MCF 10A (cell line): ENCODE data around the gene ADCK2. TPM values are rescaled to one million over a fixed set of nuclear protein-coding genes. Genes with fewer than 3 reads are reported as not detected.
"Not testable (repeated sequence)": the region's sequence is repeated elsewhere in the genome, so short reads cannot be mapped to it uniquely, and the experiment has no call there.

Experiments used
- BruUV-seq: library from RNA; stranded (reverse); fragments of 400-500 nt; replicated peaks from 2 replicates; lab custom pipeline; 2021; lab: Mats Ljungman, UMichigan
- CTCF ChIA-PET: fragments of 300-600 bp; sonication (Branson Sonifier 250); formaldehyde crosslinking; extraction: SDS; loops from one replicate; lab custom pipeline; 2021; ENCODE audit warnings: antibody characterized with exemption, inconsistent platforms; lab: Yijun Ruan, JAX
- POLR2A ChIA-PET: fragments of 300-600, 350-650 bp; sonication (Branson Sonifier 250); formaldehyde crosslinking; extraction: SDS; loops from one replicate; lab custom pipeline; 2020; ENCODE audit warnings: antibody characterized with exemption, inconsistent platforms; lab: Yijun Ruan, JAX
- DNase-seq: peaks from one replicate; pipeline ENCODE4 v3.0.0-alpha.2; 2018; ENCODE audit not compliant: unreplicated experiment
- H3K27ac Mint-ChIP-seq: one replicate; pipeline ENCODE4 v1.8.0; 2022; ENCODE audit warnings: mild to moderate bottlenecking, low read depth, mixed read lengths; ENCODE audit not compliant: unreplicated experiment
- H3K27me3 Mint-ChIP-seq: one replicate; pipeline ENCODE4 v1.8.0; 2022; ENCODE audit warnings: mixed read lengths; ENCODE audit not compliant: insufficient read depth, unreplicated experiment
- H3K36me3 Mint-ChIP-seq: one replicate; pipeline ENCODE4 v1.8.0; 2022; ENCODE audit warnings: mild to moderate bottlenecking, moderate library complexity, mixed read lengths; ENCODE audit not compliant: insufficient read depth, unreplicated experiment
- H3K4me1 Mint-ChIP-seq: one replicate; pipeline ENCODE4 v1.8.0; 2022; ENCODE audit warnings: mixed read lengths; ENCODE audit not compliant: insufficient read depth, unreplicated experiment
- H3K4me3 Mint-ChIP-seq: one replicate; pipeline ENCODE4 v1.8.0; 2022; ENCODE audit warnings: mild to moderate bottlenecking, moderate library complexity, mixed read lengths; ENCODE audit not compliant: unreplicated experiment
- H3K9me3 Mint-ChIP-seq: one replicate; pipeline ENCODE4 v1.8.0; 2022; ENCODE audit warnings: mixed read lengths; ENCODE audit not compliant: unreplicated experiment
- CTCF ChIP-seq: fragments of 200-600 bp; IDR thresholded peaks from one replicate; pipeline ENCODE4 v1.8.0; 2022; ENCODE audit warnings: antibody characterized with exemption, mild to moderate bottlenecking; ENCODE audit not compliant: unreplicated experiment
- intact Hi-C: fragments of 100-400 bp; cut with micrococcal nuclease; formaldehyde crosslinking; loops from 2 replicates; pipeline ENCODE4 v1.14.1; 2022
- total RNA-seq: library from RNA; stranded (reverse); gene quantifications from 2 replicates; pipeline ENCODE4 v1.2.3, GENCODE V29; 2022

Gene ADCK2
- total RNA-seq, 1 experiment from 2014 or later, result 22.2 TPM

GRCh38 chr7:140707132-140707531 lies 34.4 kb downstream of the ADCK2 start:
- Mint-ChIP-seq H3K9me3 (no peaks in the 10 kb centered on the region), H3K4me1 (no peaks in the 10 kb centered on the region), H3K27ac (no peak overlapping the region), H3K4me3 (no peak overlapping the region), H3K27me3 (no peaks in the 10 kb centered on the region), H3K36me3 (peaks cover 36% of the 10 kb centered on the region)
- POLR2A ChIA-PET, result interaction anchor here (0.6 kb wide), 1 partner anchor 27 kb away, joined by 6 read pairs; no protein-coding TSS in a partner anchor
- CTCF ChIA-PET, result interaction anchor here (1.3 kb wide), 1 partner anchor 104 kb away, joined by 4 read pairs; no protein-coding TSS in a partner anchor
- no peak for TF ChIP-seq CTCF
- intact Hi-C loops, result no loop called here
- no TSS peak for BruUV-seq
- no peak for DNase-seq

GRCh38 chr7:140708764-140709163 lies 36.0 kb downstream of the ADCK2 start:
- intact Hi-C loops, CTCF ChIA-PET, H3K4me1 Mint-ChIP-seq, H3K27me3 Mint-ChIP-seq, H3K4me3 Mint-ChIP-seq, H3K9me3 Mint-ChIP-seq, POLR2A ChIA-PET, BruUV-seq, H3K27ac Mint-ChIP-seq, DNase-seq: not testable (repeated sequence)
- peaks cover 25% of the 10 kb centered on the region for H3K36me3 Mint-ChIP-seq

- H3K27me3 Mint-ChIP-seq, DNase-seq, H3K4me3 Mint-ChIP-seq, H3K9me3 Mint-ChIP-seq, BruUV-seq, H3K27ac Mint-ChIP-seq, POLR2A ChIA-PET, H3K4me1 Mint-ChIP-seq, intact Hi-C loops, H3K36me3 Mint-ChIP-seq: not testable (repeated sequence)
- CTCF ChIA-PET, result interaction anchor here (0.7 kb wide), 1 partner anchor 8 kb away, joined by 3 read pairs; no protein-coding TSS in a partner anchor
These were observed 39.6 kb downstream of the ADCK2 start for GRCh38 chr7:140712392-140712791.

- no peaks in the 10 kb centered on the region for H3K9me3 Mint-ChIP-seq
- no peaks in the 10 kb centered on the region for H3K27me3 Mint-ChIP-seq
- no TSS peak for BruUV-seq
- no peak for DNase-seq
- H3K27ac Mint-ChIP-seq, result no peak overlapping the region
- intact Hi-C loops, result no loop called here
- ChIA-PET POLR2A (no interaction called here), CTCF (interaction anchor here (1.6 to 2.1 kb wide), 2 partner anchors 10 to 297 kb away, joined by 4 to 5 read pairs; no protein-coding TSS in a partner anchor)
- H3K4me3 Mint-ChIP-seq, result no peak overlapping the region
- H3K4me1 Mint-ChIP-seq, result no peaks in the 10 kb centered on the region
- peaks cover 5% of the 10 kb centered on the region for H3K36me3 Mint-ChIP-seq
- no peak for TF ChIP-seq CTCF
These were observed 41.7 kb downstream of the ADCK2 start for GRCh38 chr7:140714331-140715040.

GRCh38 chr7:140719721-140720120 lies 47.0 kb downstream of the ADCK2 start:
- CTCF ChIA-PET, result no interaction called here
- POLR2A ChIA-PET, result no interaction called here
- BruUV-seq, result no TSS peak
- intact Hi-C loops, result no loop called here
- no peaks in the 10 kb centered on the region for H3K9me3 Mint-ChIP-seq
- no peak for DNase-seq
- TF ChIP-seq CTCF, result no peak
- H3K27me3 Mint-ChIP-seq, result no peaks in the 10 kb centered on the region
- H3K4me1 Mint-ChIP-seq, result no peaks in the 10 kb centered on the region
- no peak overlapping the region for H3K27ac Mint-ChIP-seq
- H3K36me3 Mint-ChIP-seq, result peaks cover 19% of the 10 kb centered on the region
- H3K4me3 Mint-ChIP-seq, result no peak overlapping the region
